WTC11 (cell line): Measurements from ENCODE around the gene TRIM66. TPM values are rescaled to one million over a fixed set of nuclear protein-coding genes. Genes with fewer than 3 reads are reported as not detected.

ENCODE experiments used
- ATAC-seq: fragments of 200-7000 bp; cut with Tn5 transposase; 2 replicates; pipeline ENCODE4 v1.10.0; 2021; ENCODE audit warnings: mild to moderate bottlenecking, moderate library complexity
- CTCF ChIA-PET: fragments of 300-600 bp; sonication (Branson Sonifier 250); formaldehyde crosslinking; loops from one replicate; lab custom pipeline; 2021; ENCODE audit warnings: antibody characterized with exemption; lab: Charles Lee
- POLR2A ChIA-PET: fragments of 350-600 bp; sonication (Branson Sonifier 250); formaldehyde crosslinking; loops from one replicate; lab custom pipeline; 2021; ENCODE audit warnings: antibody characterized with exemption; lab: Charles Lee
- DNase-seq: peaks from one replicate; pipeline ENCODE4 v3.0.0; 2021; ENCODE audit warnings: low spot score
- H3K27ac Mint-ChIP-seq: 2 replicates; pipeline ENCODE4 v1.8.0; 2021; ENCODE audit warnings: mixed read lengths
- H3K27me3 Mint-ChIP-seq: 2 replicates; pipeline ENCODE4 v1.8.0; 2021; ENCODE audit warnings: low read depth, mild to moderate bottlenecking, moderate library complexity, mixed read lengths
- H3K36me3 Mint-ChIP-seq: 2 replicates; pipeline ENCODE4 v1.8.0; 2021; ENCODE audit warnings: mixed read lengths
- H3K4me1 Mint-ChIP-seq: 2 replicates; pipeline ENCODE4 v1.8.0; 2022; ENCODE audit warnings: mixed read lengths
- H3K4me3 Mint-ChIP-seq: 2 replicates; pipeline ENCODE4 v1.8.0; 2021; ENCODE audit warnings: mild to moderate bottlenecking, moderate library complexity, mixed read lengths
- H3K9me3 Mint-ChIP-seq: 2 replicates; pipeline ENCODE4 v1.8.0; 2021; ENCODE audit warnings: mixed read lengths
- CBFB ChIP-seq: sonication (generic); formaldehyde crosslinking; IDR thresholded peaks from 2 replicates; pipeline ENCODE4 v1.8.1; 2022; ENCODE audit warnings: mild to moderate bottlenecking, low read depth, missing genetic modification reagents
- CTCF ChIP-seq: fragments of 200-600 bp; IDR thresholded peaks from 2 replicates; pipeline ENCODE4 v1.8.0; 2022; ENCODE audit warnings: antibody characterized with exemption
- E2F4 ChIP-seq: sonication (generic); formaldehyde crosslinking; IDR thresholded peaks from 2 replicates; pipeline ENCODE4 v1.8.1; 2022; ENCODE audit warnings: low read depth, mild to moderate bottlenecking, moderate library complexity, missing genetic modification reagents, borderline replicate concordance
- FOXJ3 ChIP-seq: sonication (generic); formaldehyde crosslinking; IDR thresholded peaks from 2 replicates; pipeline ENCODE4 v1.9.0; 2021; ENCODE audit warnings: missing genetic modification reagents, mild to moderate bottlenecking, borderline replicate concordance
- GTF2I ChIP-seq: fragments of 250-450 bp; sonication (Bioruptor Pico); conservative IDR thresholded peaks from 2 replicates; pipeline ENCODE4 v1.4.0; 2021; ENCODE audit warnings: mild to moderate bottlenecking
- NR1H2 ChIP-seq: sonication (generic); formaldehyde crosslinking; IDR thresholded peaks from 2 replicates; pipeline ENCODE4 v1.9.0; 2021; ENCODE audit warnings: mild to moderate bottlenecking, moderate library complexity, missing genetic modification reagents
- PRDM15 ChIP-seq: sonication (generic); formaldehyde crosslinking; IDR thresholded peaks from 2 replicates; pipeline ENCODE4 v1.8.0; 2022; ENCODE audit warnings: missing genetic modification reagents
- RELA ChIP-seq: sonication (generic); formaldehyde crosslinking; IDR thresholded peaks from 2 replicates; pipeline ENCODE4 v1.8.1; 2022; ENCODE audit warnings: missing genetic modification reagents, mild to moderate bottlenecking, borderline replicate concordance
- RORB ChIP-seq: fragments of 250-450 bp; sonication (Bioruptor Pico); IDR thresholded peaks from 2 replicates; pipeline ENCODE4 v1.9.0; 2021; ENCODE audit warnings: mild to moderate bottlenecking
- SMAD3 ChIP-seq: sonication (generic); formaldehyde crosslinking; IDR thresholded peaks from 2 replicates; pipeline ENCODE4 v1.8.0; 2022; ENCODE audit warnings: missing genetic modification reagents, mild to moderate bottlenecking, borderline replicate concordance
- SMAD4 ChIP-seq: sonication (generic); formaldehyde crosslinking; IDR thresholded peaks from 2 replicates; pipeline ENCODE4 v1.8.0; 2022; ENCODE audit warnings: mild to moderate bottlenecking, missing genetic modification reagents
- TEAD1 ChIP-seq: sonication (generic); formaldehyde crosslinking; IDR thresholded peaks from 2 replicates; pipeline ENCODE4 v1.8.0; 2022; ENCODE audit warnings: mild to moderate bottlenecking, missing genetic modification reagents
- TP53 ChIP-seq: sonication (generic); formaldehyde crosslinking; IDR thresholded peaks from 2 replicates; pipeline ENCODE4 v1.8.1; 2023; ENCODE audit warnings: mild to moderate bottlenecking, missing genetic modification reagents
- ZMAT4 ChIP-seq: fragments of 250-450 bp; sonication (Bioruptor Pico); IDR thresholded peaks from 2 replicates; pipeline ENCODE4 v1.9.0; 2021; ENCODE audit warnings: mild to moderate bottlenecking
- ZNF317 ChIP-seq: sonication (generic); formaldehyde crosslinking; IDR thresholded peaks from 2 replicates; pipeline ENCODE4 v1.8.1; 2023; ENCODE audit warnings: low read depth, mild to moderate bottlenecking, moderate library complexity, missing genetic modification reagents, borderline replicate concordance
- ZNF532 ChIP-seq: fragments of 250-450 bp; sonication (Bioruptor Pico); IDR thresholded peaks from 2 replicates; pipeline ENCODE4 v1.9.0; 2021; ENCODE audit warnings: mild to moderate bottlenecking, borderline replicate concordance
- ZNF671 ChIP-seq: fragments of 250-450 bp; sonication (Bioruptor Pico); IDR thresholded peaks from 2 replicates; pipeline ENCODE4 v1.8.0; 2021; ENCODE audit warnings: mild to moderate bottlenecking
- total RNA-seq: library from RNA; stranded (reverse); gene quantifications from 3 replicates; pipeline ENCODE4 v1.2.3, GENCODE V29; 2021

TRIM66 gene
- total RNA-seq, 1 experiment from 2014 or later = 5.6 TPM

- Mint-ChIP-seq H3K27me3 (no peaks in the 10 kb centered on the region), H3K4me1 (peaks cover 65% of the 10 kb centered on the region), H3K36me3 (peaks cover 51% of the 10 kb centered on the region), H3K27ac (peak overlapping the region; percentile 95), H3K9me3 (peaks cover 4% of the 10 kb centered on the region), H3K4me3 (peak overlapping the region; percentile 88)
- DNase-seq = no peak
- ChIA-PET POLR2A (interaction anchor here (0.7 kb wide), 1 partner anchor 41 kb away, joined by 6 read pairs; no protein-coding TSS in a partner anchor), CTCF (no interaction called here)
- TF ChIP-seq GTF2I (CRISPR knock-in tag) = no peak
- no peak for TF ChIP-seq SMAD3
- TF ChIP-seq E2F4 (CRISPR knock-in tag) = no peak
- TF ChIP-seq CBFB (CRISPR knock-in tag) = no peak
- no peak for TF ChIP-seq SMAD4
- no peak for TF ChIP-seq CTCF
- no peak for TF ChIP-seq ZNF671 (CRISPR knock-in tag)
- TF ChIP-seq TP53 (CRISPR knock-in tag) = no peak
- no peak for TF ChIP-seq RORB (CRISPR knock-in tag)
- TF ChIP-seq ZNF317 = no peak
- no peak for TF ChIP-seq FOXJ3 (CRISPR knock-in tag)
- TF ChIP-seq NR1H2 = no peak
- TF ChIP-seq RELA (CRISPR knock-in tag) = no peak
- ATAC-seq = no peak
Measured at GRCh38 chr11:8685820-8686219, 3.4 kb upstream of the TRIM66 start.

- CTCF ChIA-PET = no interaction called here
- H3K9me3 Mint-ChIP-seq = peaks cover 8% of the 10 kb centered on the region
- H3K4me1 Mint-ChIP-seq = peaks cover 67% of the 10 kb centered on the region
- peaks cover 52% of the 10 kb centered on the region for H3K36me3 Mint-ChIP-seq
- ATAC-seq = no peak
- H3K27ac Mint-ChIP-seq = peak overlapping the region; percentile 95
- 0 out of 2 replicates have a peak, but pooled peaks have one; percentile 36 for TF ChIP-seq ZNF532
- TF ChIP-seq TEAD1 (CRISPR knock-in tag) = no peak
- TF ChIP-seq PRDM15 = no peak
- no peak for TF ChIP-seq ZMAT4
- TF ChIP-seq, all 79 proteins: peak for 1
- no peak for DNase-seq
- Mint-ChIP-seq H3K27me3 (no peaks in the 10 kb centered on the region), H3K4me3 (peak overlapping the region; percentile 88)
- POLR2A ChIA-PET = no interaction called here
Measured at GRCh38 chr11:8685306-8685705, 2.8 kb upstream of the TRIM66 start.
